Measurements from ENCODE around the gene PREP. TPM values are rescaled to one million over a fixed set of nuclear protein-coding genes. Genes with fewer than 3 reads are reported as not detected.
"Not testable (repeated sequence)": the region's sequence is repeated elsewhere in the genome, so short reads cannot be mapped to it uniquely, and the experiment has no call there.

PREP gene
- total and polyA plus RNA-seq, 4 donors = 14.1 to 21.8 (median 18.9) TPM

DNA sequence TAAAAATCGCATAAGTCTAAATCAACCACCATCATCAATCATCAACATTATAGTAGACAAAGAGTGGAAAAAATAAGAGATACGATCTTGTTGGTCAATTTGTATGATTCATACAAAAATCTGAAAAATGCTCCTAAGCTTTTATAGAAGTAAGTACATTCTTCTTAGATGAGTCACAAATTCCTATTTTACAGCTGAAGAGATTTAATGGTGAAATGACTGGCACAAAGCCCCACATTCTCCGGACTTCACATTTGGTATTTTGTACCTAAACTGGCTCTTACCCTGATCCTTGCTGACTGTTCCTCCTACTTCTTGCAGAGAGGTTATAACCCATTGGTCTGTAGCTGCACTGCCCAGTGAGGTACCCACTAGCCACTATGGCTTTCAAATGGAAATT is 29.9 kb upstream of the PREP start:
- 9 to 14% methylated on average over 3 of the region's 3 CpGs for whole genome bisulfite sequencing, 2 donors
- Histone ChIP-seq H3K4me1 (ENCODE audit: control insufficient read depth in 1 of 2, insufficient read depth in 2 of 2, low read length in 2 of 2) (no peaks in the 10 kb centered on the region), H3K9me3 (ENCODE audit: control insufficient read depth, low read length) (no peaks in the 10 kb centered on the region), H3K36me3 (ENCODE audit: control insufficient read depth in 1 of 2, insufficient read depth in 2 of 2, low read length in 1 of 2) (no peaks in the 10 kb centered on the region), H3K4me3 (ENCODE audit: low read length in 2 of 2) (no peak overlapping the region), H3K27me3 (ENCODE audit: control insufficient read depth in 1 of 2, insufficient read depth in 2 of 2, low read length in 1 of 2) (peaks cover 0 to 2% of the 10 kb centered on the region in 2 donors), H3K27ac (ENCODE audit: low read depth in 1 of 2, low read length in 2 of 2) (no peak overlapping the region)
- DNase-seq (no peak), ATAC-seq (ENCODE audit: low FRiP score) (no peak)
- intact Hi-C loops (cut with DNase I) = no loop called here

DNA sequence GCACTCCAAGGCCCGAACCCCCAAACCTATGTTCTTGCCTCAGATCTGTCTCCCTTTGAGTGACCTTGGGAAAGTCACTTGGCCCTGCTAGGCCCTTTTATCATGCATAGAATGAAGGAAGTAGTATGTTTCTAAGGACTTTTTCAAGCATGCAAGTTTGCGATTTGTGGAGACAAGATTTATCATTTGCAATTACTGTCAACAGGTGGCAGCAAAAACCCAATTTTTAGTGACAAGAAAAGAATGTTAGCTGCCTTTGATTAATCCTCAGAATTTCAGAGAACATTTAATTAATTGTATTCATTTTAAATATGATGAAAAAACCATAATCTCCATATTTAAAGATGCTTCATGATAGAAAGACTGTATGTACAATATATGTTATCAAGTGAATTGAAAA is 28.3 kb upstream of the PREP start:
- H3K36me3 ChIP-seq (ENCODE audit: control insufficient read depth in 1 of 2, insufficient read depth in 2 of 2, low read length in 1 of 2) = no peaks in the 10 kb centered on the region
- ATAC-seq (ENCODE audit: low FRiP score) (no peak), DNase-seq (no peak)
- no peaks in the 10 kb centered on the region for H3K4me1 ChIP-seq (ENCODE audit: control insufficient read depth in 1 of 2, insufficient read depth in 2 of 2, low read length in 2 of 2)
- no peak overlapping the region for H3K27ac ChIP-seq (ENCODE audit: low read depth in 1 of 2, low read length in 2 of 2)
- H3K9me3 ChIP-seq (ENCODE audit: control insufficient read depth, low read length) = no peaks in the 10 kb centered on the region
- intact Hi-C loops (cut with DNase I) = no loop called here
- 39 to 52% methylated on average over 2 of the region's 2 CpGs for WGBS, 2 donors
- no peak overlapping the region for H3K4me3 ChIP-seq (ENCODE audit: low read length in 2 of 2)
- H3K27me3 ChIP-seq (ENCODE audit: control insufficient read depth in 1 of 2, insufficient read depth in 2 of 2, low read length in 1 of 2) = peaks cover 0 to 2% of the 10 kb centered on the region in 2 donors

DNA sequence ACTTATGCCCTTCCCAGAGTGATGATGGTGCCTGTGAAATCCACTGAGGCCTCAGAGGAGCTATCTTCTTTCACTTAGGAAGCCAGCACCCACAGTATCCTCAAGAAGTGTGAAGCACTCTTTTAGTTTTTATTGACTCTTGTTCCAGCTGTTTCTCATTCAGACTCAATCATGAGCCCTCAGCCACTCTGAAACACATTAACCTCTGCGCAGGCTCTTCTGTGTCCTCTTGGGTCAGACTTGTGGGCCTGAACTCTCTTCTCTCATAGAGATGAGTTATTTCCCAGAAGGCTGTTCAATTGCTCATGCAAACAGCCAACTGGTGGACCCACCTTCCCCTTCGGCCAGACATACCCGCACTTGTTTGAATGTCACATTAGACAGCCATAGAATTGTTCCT is 27.8 kb upstream of the PREP start:
- Histone ChIP-seq H3K36me3 (ENCODE audit: control insufficient read depth in 1 of 2, insufficient read depth in 2 of 2, low read length in 1 of 2) (no peaks in the 10 kb centered on the region), H3K9me3 (ENCODE audit: control insufficient read depth, low read length) (no peaks in the 10 kb centered on the region), H3K4me3 (ENCODE audit: low read length in 2 of 2) (no peak overlapping the region), H3K4me1 (ENCODE audit: control insufficient read depth in 1 of 2, insufficient read depth in 2 of 2, low read length in 2 of 2) (no peaks in the 10 kb centered on the region), H3K27me3 (ENCODE audit: control insufficient read depth in 1 of 2, insufficient read depth in 2 of 2, low read length in 1 of 2) (peaks cover 0 to 2% of the 10 kb centered on the region in 2 donors), H3K27ac (ENCODE audit: low read depth in 1 of 2, low read length in 2 of 2) (no peak overlapping the region)
- DNase-seq (no peak), ATAC-seq (ENCODE audit: low FRiP score) (no peak)
- 83 to 93% methylated on average over 3 of the region's 3 CpGs for WGBS, 2 donors
- intact Hi-C loops (cut with DNase I) = no loop called here

DNA sequence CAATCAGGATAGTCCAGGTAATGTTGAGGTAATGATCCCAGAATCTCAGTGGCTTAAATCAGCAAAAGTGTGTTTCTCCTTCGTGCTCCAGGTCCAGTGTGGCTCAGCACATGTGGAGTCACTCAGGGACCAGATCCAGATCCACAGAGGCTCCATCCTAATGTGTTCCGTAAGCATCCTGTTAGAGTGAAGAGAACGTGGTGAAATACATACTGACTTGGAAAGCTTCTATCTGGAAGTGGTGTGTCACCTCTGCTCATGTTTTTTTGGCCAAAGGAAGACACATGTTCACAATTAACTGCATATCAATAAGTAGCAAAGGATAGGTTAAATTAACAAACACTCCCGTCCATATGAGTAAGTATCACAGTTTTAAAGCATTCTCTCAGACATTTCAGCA is 26.8 kb upstream of the PREP start:
- no peak for ATAC-seq (ENCODE audit: low FRiP score)
- no peaks in the 10 kb centered on the region for H3K36me3 ChIP-seq (ENCODE audit: control insufficient read depth in 1 of 2, insufficient read depth in 2 of 2, low read length in 1 of 2)
- no peak for DNase-seq
- no peaks in the 10 kb centered on the region for H3K4me1 ChIP-seq (ENCODE audit: control insufficient read depth in 1 of 2, insufficient read depth in 2 of 2, low read length in 2 of 2)
- no peaks in the 10 kb centered on the region for H3K9me3 ChIP-seq (ENCODE audit: control insufficient read depth, low read length)
- no peak overlapping the region for H3K4me3 ChIP-seq (ENCODE audit: low read length in 2 of 2)
- 57 to 58% methylated on average over 4 of the region's 4 CpGs for WGBS, 2 donors
- peaks cover 0 to 2% of the 10 kb centered on the region in 2 donors for H3K27me3 ChIP-seq (ENCODE audit: control insufficient read depth in 1 of 2, insufficient read depth in 2 of 2, low read length in 1 of 2)
- intact Hi-C loops (cut with DNase I) = loop anchor here in 1 of 2 donors (5.0 kb wide), 1 partner anchor 342 kb away; no protein-coding TSS in a partner anchor
- no peak overlapping the region for H3K27ac ChIP-seq (ENCODE audit: low read depth in 1 of 2, low read length in 2 of 2)

DNA sequence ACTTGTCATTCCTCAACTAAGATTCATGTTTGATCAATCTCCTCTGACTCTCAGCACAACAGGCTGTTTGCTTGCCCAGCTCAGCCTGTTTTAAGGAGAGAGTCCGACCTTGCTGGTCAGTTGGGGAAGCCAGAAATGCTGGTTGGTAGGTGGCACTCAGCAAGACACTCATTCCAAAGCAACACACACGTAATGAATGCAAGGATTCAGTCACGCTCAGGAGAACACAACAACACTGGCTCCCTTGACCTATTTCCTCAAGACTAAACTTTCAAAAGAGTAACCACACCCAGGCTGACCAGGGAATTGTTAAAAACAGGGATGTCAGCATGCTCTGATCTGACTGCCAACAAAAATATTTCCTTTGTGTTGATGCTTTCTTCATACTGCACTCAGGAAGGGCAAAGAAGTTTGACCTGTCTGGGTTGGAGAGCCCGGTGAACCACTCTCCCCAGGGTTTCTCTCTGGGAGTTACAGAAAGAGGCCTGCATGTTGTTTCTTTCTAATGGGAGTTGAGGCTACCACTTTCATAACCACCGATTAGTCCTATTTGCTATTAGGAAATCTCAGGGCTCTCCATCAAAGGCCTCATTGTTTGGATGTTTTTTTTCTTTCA is 25.6 kb upstream of the PREP start:
- Histone ChIP-seq H3K4me1 (ENCODE audit: control insufficient read depth in 1 of 2, insufficient read depth in 2 of 2, low read length in 2 of 2) (no peaks in the 10 kb centered on the region), H3K36me3 (ENCODE audit: control insufficient read depth in 1 of 2, insufficient read depth in 2 of 2, low read length in 1 of 2) (no peaks in the 10 kb centered on the region), H3K9me3 (ENCODE audit: control insufficient read depth, low read length) (no peaks in the 10 kb centered on the region), H3K4me3 (ENCODE audit: low read length in 2 of 2) (no peak overlapping the region), H3K27me3 (ENCODE audit: control insufficient read depth in 1 of 2, insufficient read depth in 2 of 2, low read length in 1 of 2) (peaks cover 0 to 2% of the 10 kb centered on the region in 2 donors), H3K27ac (ENCODE audit: low read depth in 1 of 2, low read length in 2 of 2) (no peak overlapping the region)
- DNase-seq (no peak), ATAC-seq (ENCODE audit: low FRiP score) (no peak)
- intact Hi-C loops (cut with DNase I) = loop anchor here in 1 of 2 donors (5.0 kb wide), 1 partner anchor 341 kb away; no protein-coding TSS in a partner anchor
- WGBS, 2 donors = 66 to 76% methylated on average over 5 of the region's 5 CpGs

DNA sequence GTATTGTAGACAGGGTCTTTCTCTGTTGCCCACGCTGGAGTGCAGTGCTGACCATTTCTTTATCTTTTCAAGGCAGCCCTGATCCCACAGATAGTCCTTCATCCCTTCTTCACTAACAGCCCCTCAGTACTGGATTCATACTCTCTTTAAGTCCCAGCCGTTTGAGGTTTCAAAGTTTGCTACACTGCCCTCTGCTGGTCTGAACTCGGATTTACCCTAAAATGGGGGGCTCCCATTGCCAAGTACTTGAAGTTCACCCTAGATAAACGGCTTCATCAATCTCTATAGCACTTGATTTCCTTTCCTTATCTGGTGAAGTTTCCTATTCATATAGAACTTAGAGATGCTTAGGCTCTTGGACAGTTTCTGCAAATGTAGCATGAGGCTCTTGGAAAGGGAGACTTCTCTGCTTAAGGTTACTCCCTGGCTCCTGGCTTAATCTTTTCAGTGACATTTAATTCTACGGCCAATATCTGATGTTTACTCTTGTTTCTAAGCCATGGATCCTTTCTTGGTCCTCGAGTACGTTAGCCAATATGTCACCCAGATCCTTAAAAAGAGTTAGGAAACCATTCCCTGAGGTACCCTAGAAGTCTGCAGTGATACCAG is 21.4 kb upstream of the PREP start:
- intact Hi-C loops (cut with DNase I) = loop anchor here in 1 of 2 donors (5.0 kb wide), 1 partner anchor 337 kb away; no protein-coding TSS in a partner anchor
- Histone ChIP-seq H3K4me1 (ENCODE audit: control insufficient read depth in 1 of 2, insufficient read depth in 2 of 2, low read length in 2 of 2) (no peaks in the 10 kb centered on the region), H3K9me3 (ENCODE audit: control insufficient read depth, low read length) (no peaks in the 10 kb centered on the region), H3K36me3 (ENCODE audit: control insufficient read depth in 1 of 2, insufficient read depth in 2 of 2, low read length in 1 of 2) (no peaks in the 10 kb centered on the region), H3K27me3 (ENCODE audit: control insufficient read depth in 1 of 2, insufficient read depth in 2 of 2, low read length in 1 of 2) (no peaks in the 10 kb centered on the region), H3K4me3 (ENCODE audit: low read length in 2 of 2) (no peak overlapping the region), H3K27ac (ENCODE audit: low read depth in 1 of 2, low read length in 2 of 2) (no peak overlapping the region)
- ATAC-seq (ENCODE audit: low FRiP score) = peak; percentile 83
- WGBS, 2 donors = 9% methylated on average over 7 of the region's 7 CpGs
- no peak for DNase-seq

DNA sequence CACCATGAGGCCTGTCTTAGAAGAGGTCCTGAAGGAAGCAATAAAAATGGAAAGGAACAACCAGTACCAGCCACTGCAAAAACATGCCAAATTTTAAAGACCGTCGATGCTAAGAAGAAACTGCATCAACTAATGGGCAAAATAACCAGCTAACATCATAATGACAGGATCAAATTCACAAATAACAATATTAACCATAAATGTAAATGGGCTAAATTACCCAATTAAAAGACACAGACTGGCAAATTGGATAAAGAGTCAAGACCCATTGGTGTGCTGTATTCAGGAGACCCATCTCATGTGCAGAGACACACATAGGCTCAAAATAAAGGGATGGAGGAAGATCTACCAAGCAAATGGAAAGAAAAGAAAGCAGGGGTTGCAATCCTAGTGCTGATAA is 14.1 kb upstream of the PREP start:
- H3K4me1 ChIP-seq (ENCODE audit: control insufficient read depth in 1 of 2, insufficient read depth in 2 of 2, low read length in 2 of 2); H3K36me3 ChIP-seq (ENCODE audit: control insufficient read depth in 1 of 2, insufficient read depth in 2 of 2, low read length in 1 of 2); intact Hi-C loops (cut with DNase I); ATAC-seq (ENCODE audit: low FRiP score); DNase-seq; H3K27me3 ChIP-seq (ENCODE audit: control insufficient read depth in 1 of 2, insufficient read depth in 2 of 2, low read length in 1 of 2); H3K27ac ChIP-seq (ENCODE audit: low read depth in 1 of 2, low read length in 2 of 2); H3K4me3 ChIP-seq (ENCODE audit: low read length in 2 of 2); H3K9me3 ChIP-seq (ENCODE audit: control insufficient read depth, low read length): not testable (repeated sequence)
- 96 to 99% methylated on average over 2 of the region's 2 CpGs for WGBS, 2 donors

DNA sequence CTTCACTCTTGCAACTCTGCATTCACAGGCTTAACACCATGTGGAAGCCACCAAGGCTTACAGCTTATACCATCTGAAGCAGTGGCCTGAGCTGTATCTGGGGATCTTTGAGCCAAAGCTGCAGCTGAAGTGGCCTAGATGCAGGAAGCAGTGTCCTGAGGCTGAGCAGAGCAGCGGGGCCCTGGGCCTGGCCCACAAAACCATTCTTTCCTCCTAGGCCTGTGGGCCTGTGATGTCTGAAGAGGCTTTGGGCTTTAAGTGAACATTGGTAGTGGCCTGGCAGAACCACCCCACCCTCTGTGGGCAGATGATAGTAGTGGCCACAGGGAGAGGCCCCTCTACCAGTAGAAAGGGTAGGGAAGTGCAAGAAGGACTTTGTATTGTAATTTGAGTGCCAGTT is 6.9 kb upstream of the PREP start:
- Histone ChIP-seq H3K4me1 (ENCODE audit: control insufficient read depth in 1 of 2, insufficient read depth in 2 of 2, low read length in 2 of 2) (no peaks in the 10 kb centered on the region), H3K36me3 (ENCODE audit: control insufficient read depth in 1 of 2, insufficient read depth in 2 of 2, low read length in 1 of 2) (no peaks in the 10 kb centered on the region), H3K27ac (ENCODE audit: low read depth in 1 of 2, low read length in 2 of 2) (no peak overlapping the region), H3K27me3 (ENCODE audit: control insufficient read depth in 1 of 2, insufficient read depth in 2 of 2, low read length in 1 of 2) (no peaks in the 10 kb centered on the region), H3K4me3 (ENCODE audit: low read length in 2 of 2) (no peak overlapping the region), H3K9me3 (ENCODE audit: control insufficient read depth, low read length) (no peaks in the 10 kb centered on the region)
- intact Hi-C loops (cut with DNase I) = no loop called here
- ATAC-seq (ENCODE audit: low FRiP score) (no peak), DNase-seq (no peak)
- 86 to 91% methylated on average over 1 of the region's 1 CpG for WGBS, 2 donors

Measured in aorta (tissue), 5 donors.